Hypothalamus (tissue), 51 donors: ENCODE results near the gene OSBPL5.
A peak's percentile ranks its signal among the peaks of the same experiment; 100 is the strongest.
"Not testable (repeated sequence)": the region's sequence is repeated elsewhere in the genome, so short reads cannot be mapped to it uniquely, and the experiment has no call there.

Experiments used
- DNase-seq, 51 donors: peaks; one replicate each; lab custom pipeline; 2025; lab: John Stamatoyannopoulos, UW

OSBPL5 gene

GRCh38 chr11:3066308-3066707 lies 98.8 kb downstream of the OSBPL5 start:
- not testable (repeated sequence) for DNase-seq

DNA sequence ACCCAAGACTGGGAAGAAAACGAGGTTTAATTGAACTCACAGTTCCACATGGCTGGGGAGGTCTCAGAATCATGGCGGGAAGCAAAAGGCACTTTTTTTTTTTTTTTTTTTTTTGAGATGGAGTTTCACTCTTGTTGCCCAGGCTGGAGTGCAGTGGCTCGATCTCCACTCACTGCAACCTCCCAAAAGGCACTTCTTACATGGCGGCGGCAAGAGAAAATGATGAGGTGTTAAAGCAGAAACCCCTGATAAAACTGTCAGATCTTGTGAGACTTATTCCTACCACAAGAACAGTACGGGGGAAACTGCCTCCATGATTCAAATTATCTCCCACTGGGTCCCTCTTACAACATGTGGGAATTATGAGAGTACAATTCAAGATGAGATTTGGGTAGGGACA lies 100.4 kb downstream of the OSBPL5 start:
- not testable (repeated sequence) for DNase-seq

GRCh38 chr11:3063876-3064275 lies 101.2 kb downstream of the OSBPL5 start:
- DNase-seq: not testable (repeated sequence)

- DNase-seq: not testable (repeated sequence)
These were observed 101.7 kb downstream of the OSBPL5 start for GRCh38 chr11:3063432-3063831.

- DNase-seq: no peak
These were observed 104.6 kb downstream of the OSBPL5 start for GRCh38 chr11:3060436-3061025.

DNA sequence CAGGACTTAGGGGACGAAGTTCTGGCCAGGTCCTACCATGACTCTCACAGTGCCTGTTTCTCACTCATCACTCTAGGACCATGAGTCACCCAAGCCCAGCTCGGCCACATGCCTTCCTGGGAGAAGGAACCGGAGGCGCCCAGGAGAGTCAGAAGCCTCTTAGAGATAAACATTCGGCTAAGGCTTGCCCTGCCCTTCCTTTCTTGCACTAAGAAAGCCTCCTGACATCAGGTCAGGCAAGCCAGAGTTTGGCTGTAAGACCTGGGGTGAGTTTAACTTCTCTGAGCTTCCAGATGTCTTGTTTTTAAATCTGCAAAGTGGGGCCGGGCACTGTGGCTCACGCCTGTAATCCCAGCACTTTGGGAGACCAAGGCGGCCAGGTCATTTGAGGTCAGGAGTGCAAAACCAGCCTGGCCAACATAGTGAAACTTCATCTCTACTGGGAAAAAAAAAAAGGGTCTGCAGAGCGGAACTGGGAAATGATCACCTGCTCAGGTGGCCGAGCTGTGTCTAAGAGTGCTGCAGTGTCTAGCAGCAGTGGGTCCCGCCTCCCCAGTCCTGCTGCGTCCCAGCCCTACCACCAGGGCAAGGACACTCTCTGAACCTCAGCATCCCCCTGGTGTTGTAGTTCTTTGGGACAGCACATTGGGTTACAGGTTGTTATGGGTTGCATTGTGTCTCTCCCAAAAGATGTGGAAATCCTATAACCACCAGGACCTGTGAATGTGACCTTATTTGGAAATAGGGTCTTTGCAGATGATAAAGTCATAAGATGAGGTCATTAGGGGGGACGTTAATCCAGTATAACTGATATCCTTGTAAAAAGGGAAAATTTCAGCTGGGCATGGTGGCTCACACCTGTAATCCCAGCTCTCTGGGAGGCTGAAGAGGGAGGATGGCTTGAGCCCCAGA lies 106.1 kb downstream of the OSBPL5 start:
- no peak for DNase-seq

DNA sequence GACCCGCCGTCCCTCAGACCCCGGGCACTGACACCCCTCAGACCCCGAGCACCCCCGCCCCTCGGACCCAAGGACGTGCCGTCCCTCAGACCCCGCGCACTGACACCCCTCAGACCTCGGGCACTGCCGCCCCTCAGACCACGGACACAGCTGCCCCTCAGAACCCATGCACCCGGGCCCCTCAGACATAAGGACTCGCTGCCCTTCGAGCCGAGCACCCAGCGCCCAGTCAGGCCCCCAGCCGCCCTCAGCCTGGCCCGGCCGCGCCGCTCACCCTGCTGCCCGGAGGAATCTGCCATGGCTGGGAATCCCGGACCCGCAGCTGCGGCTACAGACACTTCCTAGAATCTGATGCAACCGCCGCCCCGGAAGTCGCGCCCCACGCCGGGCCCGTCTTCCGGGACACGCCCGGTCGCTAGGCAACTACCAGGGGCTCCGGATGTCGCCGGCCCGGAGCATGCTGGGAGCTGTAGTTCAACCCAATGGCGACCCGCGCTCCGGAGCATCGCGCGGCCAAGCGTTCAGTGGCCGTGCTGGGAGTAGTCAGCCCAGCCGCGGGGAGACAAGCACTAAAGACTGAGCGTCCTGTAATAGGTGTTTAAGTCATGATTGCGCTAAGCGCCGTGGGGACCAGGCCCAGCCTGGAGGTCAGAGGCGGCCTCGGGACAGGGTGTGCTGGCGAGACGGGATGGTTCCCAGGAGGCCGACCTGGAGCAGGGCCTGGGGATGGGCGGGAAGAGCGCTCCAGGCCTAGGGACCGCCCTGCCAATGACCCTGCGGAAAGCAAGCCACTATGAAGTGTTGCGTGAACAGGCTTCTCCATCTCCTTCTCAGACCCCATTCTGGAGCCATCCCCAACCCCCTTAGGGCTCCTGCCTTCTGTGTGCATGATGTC lies 107.8 kb downstream of the OSBPL5 start, which contains the start of gene CARS1:
Gene CARS1, minus strand, starts transcription at position 355 of the 895 bp plus-strand sequence. Its CDS starts 56 bp downstream, at position 299.
- peak; percentile 64 to 99 (median 91) for DNase-seq

GRCh38 chr11:3056296-3057068 lies 108.6 kb downstream of the OSBPL5 start:
- peak in 1 of 51 donors; percentile 12 for DNase-seq

DNA sequence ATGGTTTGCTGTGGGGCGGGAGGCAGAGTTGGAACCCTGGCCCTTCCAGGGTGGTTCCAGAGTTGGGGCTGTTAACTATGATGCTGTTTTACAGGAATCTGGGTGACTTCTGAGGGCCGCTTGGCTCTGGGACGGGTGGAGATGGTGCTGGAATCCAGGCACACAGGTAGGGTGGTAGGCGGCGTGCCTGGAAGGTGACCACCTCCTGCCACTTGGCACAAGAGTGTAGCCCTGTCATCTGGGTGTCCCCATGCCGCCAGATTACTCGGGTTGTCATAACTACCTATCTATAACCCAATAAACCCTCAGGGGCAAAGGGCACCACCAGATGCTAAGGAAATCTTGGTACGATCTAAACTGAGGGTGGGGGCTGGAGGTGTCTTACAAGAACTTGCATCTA lies 109.2 kb downstream of the OSBPL5 start:
- DNase-seq: no peak

DNA sequence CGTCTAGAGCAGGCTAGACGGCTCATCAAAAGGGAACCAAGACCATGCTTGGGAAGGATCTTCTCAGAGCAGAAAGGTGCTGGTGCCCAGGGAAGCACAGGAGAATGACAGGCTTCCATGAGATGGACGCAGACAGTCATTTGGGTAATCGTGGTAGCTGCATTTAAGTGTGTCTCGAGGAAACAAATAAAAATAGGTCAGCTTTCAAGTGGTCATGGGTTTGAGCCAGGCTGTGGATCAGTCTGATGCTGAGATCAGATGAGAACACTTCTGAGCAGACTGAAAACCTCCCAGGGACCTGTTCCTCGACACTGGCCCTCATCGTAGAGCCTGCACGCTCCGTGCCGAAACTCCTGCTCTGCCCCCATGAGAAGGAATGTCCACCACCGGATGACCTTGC lies 112.5 kb downstream of the OSBPL5 start:
- DNase-seq: no peak

DNA sequence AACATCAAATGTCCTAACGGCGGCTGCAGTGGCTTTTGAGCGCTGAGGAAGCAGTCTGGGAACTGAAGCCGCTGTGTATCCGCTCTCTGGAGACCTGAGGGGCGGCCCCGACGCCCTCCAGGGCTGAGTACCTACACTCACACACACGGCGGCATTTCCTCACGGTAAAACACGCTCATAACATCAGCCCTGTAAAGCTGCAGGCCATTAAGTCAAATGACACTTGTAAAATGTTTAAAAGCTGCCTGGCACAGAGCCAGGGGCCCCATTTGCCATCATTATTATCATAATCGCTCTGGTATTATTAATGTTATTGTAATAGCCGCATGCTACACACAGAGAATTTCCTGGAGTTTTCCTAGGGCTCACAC lies 113.0 kb downstream of the OSBPL5 start:
- peak in 2 of 51 donors; percentile 37 to 49 for DNase-seq

DNA sequence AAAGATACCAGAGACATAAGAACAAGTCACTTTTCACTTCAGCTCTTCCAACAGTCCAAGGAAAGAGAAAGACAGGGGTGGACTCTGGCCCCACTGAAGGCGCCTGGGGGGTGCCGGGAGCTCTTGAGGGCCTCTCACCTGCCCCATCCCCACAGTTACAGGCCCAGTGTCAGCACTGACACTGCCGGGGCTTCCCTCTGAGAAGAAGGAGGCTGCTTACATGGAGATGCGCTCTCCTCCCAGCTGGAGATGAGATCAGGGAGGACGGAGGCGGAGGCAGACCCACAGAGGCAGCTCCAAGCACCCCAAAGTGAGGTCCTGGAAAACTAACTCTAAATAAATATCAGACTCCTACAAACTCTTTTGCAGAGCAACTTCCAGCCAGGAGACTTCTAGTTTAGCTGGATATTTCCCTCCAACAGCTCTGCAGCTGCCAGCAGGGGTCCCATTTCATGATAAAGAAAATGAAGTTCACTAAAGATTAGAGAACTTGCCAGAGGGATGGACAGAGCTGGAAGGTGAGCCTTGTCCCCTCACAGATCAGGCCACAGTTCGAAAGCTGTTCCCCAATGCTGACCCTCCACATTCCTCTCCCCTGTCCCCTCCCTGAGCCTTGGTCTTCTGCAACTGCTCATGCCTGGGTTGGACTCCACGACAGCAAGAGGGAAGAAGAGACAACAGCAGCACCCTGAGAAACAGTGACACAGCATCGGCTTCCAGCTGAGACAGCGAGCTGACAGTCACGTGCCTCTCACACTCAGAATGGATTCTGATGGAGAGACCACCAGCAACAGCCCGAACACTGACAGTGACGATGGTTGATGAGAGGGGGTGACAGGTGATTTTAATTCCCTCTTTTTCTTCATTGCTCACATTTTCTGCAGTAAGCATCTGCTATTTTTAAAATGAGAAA lies 113.7 kb downstream of the OSBPL5 start:
- peak in 14 of 51 donors; percentile 8 to 54 (median 31) for DNase-seq

DNA sequence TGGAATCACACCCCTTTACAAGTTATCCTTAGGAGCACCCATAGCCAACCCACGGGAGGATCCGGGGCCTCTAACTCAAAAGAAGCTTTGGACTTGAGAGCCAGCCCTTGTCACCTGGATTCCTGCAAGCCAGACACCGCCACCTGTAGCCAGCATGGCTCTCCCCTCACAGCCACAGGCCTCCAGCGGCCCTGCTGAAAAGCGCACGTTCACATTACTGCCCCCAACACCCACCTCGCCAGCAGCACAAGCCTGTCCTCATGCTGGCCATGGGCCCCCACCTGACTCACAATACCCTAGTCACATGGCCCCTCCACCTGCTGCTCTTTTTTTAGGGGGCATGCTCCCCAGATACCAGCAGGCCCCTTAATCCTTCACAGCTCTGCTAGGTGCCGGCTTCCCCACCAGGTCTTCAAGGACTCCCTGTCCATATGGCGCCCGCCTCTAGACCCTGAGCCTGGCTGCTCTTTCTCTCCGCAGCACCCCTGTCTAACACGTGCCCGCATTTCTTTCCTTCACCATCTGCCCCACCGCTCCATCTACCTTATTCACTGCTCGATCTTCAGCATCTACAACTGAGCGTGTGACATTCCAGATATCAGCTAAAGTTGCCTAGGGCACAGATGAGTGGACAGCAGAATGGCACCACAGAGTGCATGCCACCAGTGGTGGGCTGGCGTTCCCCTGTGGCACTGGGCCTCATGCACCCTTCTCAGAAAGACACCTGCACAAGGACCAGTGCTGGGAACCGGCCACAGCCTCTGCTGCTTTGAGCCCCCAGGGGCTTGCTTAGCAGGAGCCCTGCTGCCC lies 114.5 kb downstream of the OSBPL5 start:
- peak in 2 of 51 donors; percentile 30 to 50 for DNase-seq

DNA sequence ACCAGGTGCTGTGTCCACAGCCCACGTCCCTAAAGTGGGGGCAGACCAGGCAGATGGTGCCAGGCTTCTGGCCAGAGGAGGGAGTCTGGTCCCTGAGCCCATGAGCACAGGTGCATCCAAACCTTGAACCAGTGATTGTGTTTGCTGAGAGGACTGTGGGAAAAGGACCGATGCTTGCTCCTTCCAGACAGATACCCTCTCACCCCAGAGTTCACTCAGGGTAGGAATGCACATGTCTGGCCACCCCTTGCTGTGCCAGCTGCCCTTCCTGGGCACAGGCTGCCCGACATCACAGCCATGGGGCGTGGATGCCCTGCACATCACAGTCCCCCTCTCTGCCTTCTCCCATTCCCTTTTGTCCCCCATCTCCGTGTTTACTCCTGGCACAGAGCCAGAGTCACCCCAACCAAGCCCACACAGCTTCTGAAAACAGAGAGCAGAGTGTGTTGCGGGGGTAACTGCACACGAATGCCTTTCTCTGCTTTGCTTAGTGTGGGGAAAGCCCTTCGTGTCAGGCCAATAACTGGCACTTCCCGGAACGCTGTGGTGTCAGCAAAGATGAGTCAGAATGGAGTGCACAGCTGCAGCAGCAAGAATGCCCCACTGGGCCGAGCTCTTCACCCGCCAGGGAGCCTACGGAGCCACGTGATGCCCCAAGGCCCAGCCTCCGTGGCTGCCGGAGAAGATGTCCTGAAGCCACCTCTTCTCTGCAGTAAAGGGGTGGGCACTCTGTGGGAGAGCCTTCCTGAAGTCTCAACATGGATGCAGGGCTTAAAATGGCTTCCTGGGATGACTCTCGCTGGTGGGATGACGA lies 115.5 kb downstream of the OSBPL5 start:
- DNase-seq: peak in 50 of 51 donors; percentile 29 to 95 (median 81)

GRCh38 chr11:3047637-3048036 lies 117.5 kb downstream of the OSBPL5 start:
- DNase-seq: no peak

- DNase-seq: no peak
These were observed 118.5 kb downstream of the OSBPL5 start for GRCh38 chr11:3046641-3047040.

DNA sequence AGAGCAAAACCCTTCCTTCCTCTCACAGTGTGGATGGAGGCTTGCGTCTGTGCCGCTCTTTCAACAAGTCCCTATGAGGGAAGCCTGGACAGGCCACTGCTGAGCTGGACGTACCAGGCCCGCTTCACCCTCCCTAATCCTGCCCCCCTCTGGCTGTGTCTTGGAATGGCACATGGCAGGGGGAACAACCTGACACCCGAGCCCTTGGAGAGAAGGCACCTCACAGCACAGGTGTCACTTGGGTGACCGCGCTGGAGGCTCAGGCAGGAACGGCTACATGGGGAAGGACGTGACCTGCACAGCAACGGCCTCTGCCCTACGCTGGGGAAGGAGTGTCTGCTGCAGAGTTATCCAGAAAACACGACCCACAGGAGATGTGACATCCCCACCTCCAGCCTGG lies 118.9 kb downstream of the OSBPL5 start:
- DNase-seq: peak in 2 of 51 donors; percentile 16 to 44
